Activated CD8-positive, alpha-beta memory T cell treated with anti-CD3 and anti-CD28 coated beads for 48 hours (primary cell): ENCODE results near the gene TMEM260.
"Not testable (repeated sequence)": the region's sequence is repeated elsewhere in the genome, so short reads cannot be mapped to it uniquely, and the experiment has no call there.

ENCODE experiments used
- DNase-seq, 3 experiments: peaks; one replicate each; pipeline ENCODE4 v3.0.0-alpha.2; 2020; ENCODE audit warnings: low read depth in 2 of 3, low spot score in 2 of 3

The TMEM260 gene

GRCh38 chr14:56666716-56667115, 87.1 kb downstream of the TMEM260 start:
- no peak for DNase-seq

- not testable (repeated sequence) for DNase-seq
Measured at GRCh38 chr14:56667290-56667689, 87.7 kb downstream of the TMEM260 start.

- DNase-seq = no peak
Measured at GRCh38 chr14:56676042-56676441, 96.4 kb downstream of the TMEM260 start.

GRCh38 chr14:56678838-56679237, 99.2 kb downstream of the TMEM260 start:
- DNase-seq = no peak

- DNase-seq = no peak
Measured at GRCh38 chr14:56686416-56686815, 106.8 kb downstream of the TMEM260 start.

- no peak for DNase-seq
Measured at GRCh38 chr14:56687123-56687522, 107.5 kb downstream of the TMEM260 start.

GRCh38 chr14:56694609-56695008, 115.0 kb downstream of the TMEM260 start:
- DNase-seq = no peak

- not testable (repeated sequence) for DNase-seq
Measured at GRCh38 chr14:56695216-56695615, 115.6 kb downstream of the TMEM260 start.
